ENCODE data around the gene ARL15. TPM values are rescaled to one million over a fixed set of nuclear protein-coding genes. Genes with fewer than 3 reads are reported as not detected.

Gene ARL15
- total RNA-seq, 1 donor from 2014 or later = 16.9 TPM

DNA sequence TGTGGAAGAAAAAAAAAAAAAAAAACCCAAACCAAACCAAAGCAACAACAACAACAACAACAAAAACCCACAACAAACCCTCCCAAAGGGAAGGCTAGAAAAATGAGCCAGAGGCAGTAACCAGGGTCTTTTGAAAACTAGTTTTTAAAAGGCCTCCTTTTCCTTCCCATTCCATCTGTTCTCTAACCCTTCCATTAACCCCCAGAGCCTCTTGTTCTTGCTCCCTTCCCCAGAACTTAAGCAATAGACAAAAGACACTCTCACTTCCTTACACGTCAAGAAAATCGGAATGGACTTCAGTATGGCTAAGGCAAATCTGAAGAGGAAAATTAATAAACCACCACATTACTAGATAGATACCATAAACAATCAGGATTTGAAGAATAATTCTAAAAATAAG, 292.8 kb downstream of the ARL15 start:
- H3K9me3 Mint-ChIP-seq = peaks cover 12% of the 10 kb centered on the region
- H3K4me3 Mint-ChIP-seq = no peak overlapping the region
- H3K27ac Mint-ChIP-seq = peak overlapping the region; percentile 6
- no peak for DNase-seq (ENCODE audit: extremely low spot score, unreplicated experiment)
- no peaks in the 10 kb centered on the region for H3K27me3 Mint-ChIP-seq
- no peaks in the 10 kb centered on the region for H3K4me1 Mint-ChIP-seq (ENCODE audit: unreplicated experiment)
- H3K36me3 Mint-ChIP-seq = peaks cover 16% of the 10 kb centered on the region
- TF ChIP-seq, protein P1, sequence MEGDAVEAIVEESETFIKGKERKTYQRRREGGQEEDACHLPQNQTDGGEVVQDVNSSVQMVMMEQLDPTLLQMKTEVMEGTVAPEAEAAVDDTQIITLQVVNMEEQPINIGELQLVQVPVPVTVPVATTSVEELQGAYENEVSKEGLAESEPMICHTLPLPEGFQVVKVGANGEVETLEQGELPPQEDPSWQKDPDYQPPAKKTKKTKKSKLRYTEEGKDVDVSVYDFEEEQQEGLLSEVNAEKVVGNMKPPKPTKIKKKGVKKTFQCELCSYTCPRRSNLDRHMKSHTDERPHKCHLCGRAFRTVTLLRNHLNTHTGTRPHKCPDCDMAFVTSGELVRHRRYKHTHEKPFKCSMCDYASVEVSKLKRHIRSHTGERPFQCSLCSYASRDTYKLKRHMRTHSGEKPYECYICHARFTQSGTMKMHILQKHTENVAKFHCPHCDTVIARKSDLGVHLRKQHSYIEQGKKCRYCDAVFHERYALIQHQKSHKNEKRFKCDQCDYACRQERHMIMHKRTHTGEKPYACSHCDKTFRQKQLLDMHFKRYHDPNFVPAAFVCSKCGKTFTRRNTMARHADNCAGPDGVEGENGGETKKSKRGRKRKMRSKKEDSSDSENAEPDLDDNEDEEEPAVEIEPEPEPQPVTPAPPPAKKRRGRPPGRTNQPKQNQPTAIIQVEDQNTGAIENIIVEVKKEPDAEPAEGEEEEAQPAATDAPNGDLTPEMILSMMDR (conservative IDR thresholded peaks at IDR 0.05) = no peak

DNA sequence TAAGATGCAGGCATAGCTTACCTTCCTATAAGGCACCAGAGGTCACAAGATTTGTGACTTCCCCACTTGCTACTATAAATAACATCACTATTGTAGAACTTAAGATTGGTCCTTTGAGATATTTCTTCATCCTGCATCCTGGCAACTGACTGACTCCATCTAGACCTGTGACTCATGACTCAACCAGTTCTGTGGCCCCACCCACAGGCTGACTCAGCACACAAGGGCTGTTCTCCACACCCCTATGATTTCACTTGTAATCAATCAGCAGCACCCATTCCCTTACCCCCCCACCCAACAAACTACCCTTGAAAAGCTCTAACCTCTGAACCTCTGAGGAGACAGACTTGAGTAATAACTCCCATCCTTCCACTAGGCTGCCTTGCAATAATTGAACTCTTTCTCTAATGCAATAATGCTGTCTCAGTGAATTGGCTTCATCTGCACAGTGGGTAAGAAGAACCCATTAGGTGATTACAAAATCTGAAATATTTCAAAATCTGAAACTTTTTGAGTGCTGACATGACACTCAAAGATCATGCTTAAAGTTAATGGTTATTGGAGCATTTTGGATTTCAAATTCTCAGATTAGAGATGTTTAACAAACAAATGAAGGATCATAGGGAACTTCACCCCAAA, 296.7 kb downstream of the ARL15 start:
- H3K36me3 Mint-ChIP-seq = peaks cover 16% of the 10 kb centered on the region
- no peaks in the 10 kb centered on the region for H3K27me3 Mint-ChIP-seq
- H3K4me3 Mint-ChIP-seq = no peak overlapping the region
- peaks cover 8% of the 10 kb centered on the region for H3K4me1 Mint-ChIP-seq (ENCODE audit: unreplicated experiment)
- H3K27ac Mint-ChIP-seq = peak overlapping the region; percentile 53
- TF ChIP-seq, protein P1 (conservative IDR thresholded peaks at IDR 0.05) = no peak
- H3K9me3 Mint-ChIP-seq = peaks cover 12% of the 10 kb centered on the region
- DNase-seq (ENCODE audit: extremely low spot score, unreplicated experiment) = no peak

GRCh38 chr5:54009828-54010227, 300.5 kb downstream of the ARL15 start:
- no peak overlapping the region for H3K4me3 Mint-ChIP-seq
- H3K4me1 Mint-ChIP-seq (ENCODE audit: unreplicated experiment) = peaks cover 8% of the 10 kb centered on the region
- H3K27me3 Mint-ChIP-seq = no peaks in the 10 kb centered on the region
- no peak overlapping the region for H3K27ac Mint-ChIP-seq
- TF ChIP-seq, protein P1 (conservative IDR thresholded peaks at IDR 0.05) = no peak
- no peak for DNase-seq (ENCODE audit: extremely low spot score, unreplicated experiment)
- H3K36me3 Mint-ChIP-seq = peaks cover 10% of the 10 kb centered on the region
- peaks cover 12% of the 10 kb centered on the region for H3K9me3 Mint-ChIP-seq

DNA sequence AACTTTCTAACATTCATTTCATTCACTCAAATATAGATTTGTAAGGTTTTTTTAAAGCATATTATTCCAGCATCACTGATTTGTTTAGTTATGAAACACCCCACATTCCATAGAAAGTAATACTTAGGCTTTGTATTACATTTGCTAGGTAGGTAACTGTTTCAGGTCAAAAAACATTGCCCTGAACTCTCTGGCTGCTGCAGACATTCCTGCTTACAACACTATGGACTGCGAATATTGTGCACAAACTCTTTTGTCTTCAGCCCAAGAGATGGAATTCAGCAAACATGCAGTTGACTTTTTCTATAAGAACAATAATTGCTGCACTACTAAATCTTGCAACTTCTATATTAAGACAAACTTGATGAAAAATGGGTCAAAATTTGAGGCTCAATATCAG, 301.0 kb downstream of the ARL15 start:
- H3K36me3 Mint-ChIP-seq = peaks cover 10% of the 10 kb centered on the region
- H3K4me3 Mint-ChIP-seq = no peak overlapping the region
- no peaks in the 10 kb centered on the region for H3K27me3 Mint-ChIP-seq
- peaks cover 12% of the 10 kb centered on the region for H3K9me3 Mint-ChIP-seq
- H3K4me1 Mint-ChIP-seq (ENCODE audit: unreplicated experiment) = peaks cover 8% of the 10 kb centered on the region
- DNase-seq (ENCODE audit: extremely low spot score, unreplicated experiment) = no peak
- no peak overlapping the region for H3K27ac Mint-ChIP-seq
- TF ChIP-seq, protein P1 (conservative IDR thresholded peaks at IDR 0.05) = no peak

- H3K9me3 Mint-ChIP-seq = peaks cover under 1% of the 10 kb centered on the region
- no peak for DNase-seq (ENCODE audit: extremely low spot score, unreplicated experiment)
- peaks cover 8% of the 10 kb centered on the region for H3K4me1 Mint-ChIP-seq (ENCODE audit: unreplicated experiment)
- H3K4me3 Mint-ChIP-seq = no peak overlapping the region
- TF ChIP-seq, protein P1 (conservative IDR thresholded peaks at IDR 0.05) = no peak
- H3K27ac Mint-ChIP-seq = no peak overlapping the region
- no peaks in the 10 kb centered on the region for H3K27me3 Mint-ChIP-seq
- H3K36me3 Mint-ChIP-seq = no peaks in the 10 kb centered on the region
Observed at GRCh38 chr5:54007827-54008777, 302.3 kb downstream of the ARL15 start.
